OCI-LY1 (cell line): Measurements from ENCODE around the gene REPS2.

Experiments
- H2AFZ ChIP-seq: fragments of 200-600 bp; sonication (generic), shearing (Covaris generic); 2 replicates; pipeline ENCODE4 v1.6.0; 2014; ENCODE audit warnings: antibody characterized with exemption, mild to moderate bottlenecking, low read length
- H3F3A ChIP-seq: fragments of 200-600 bp; sonication (generic), shearing (Covaris generic); 2 replicates; pipeline ENCODE4 v1.6.0; 2014; ENCODE audit warnings: mild to moderate bottlenecking, antibody characterized with exemption, low read length, moderate library complexity; ENCODE audit not compliant: insufficient read depth
- H3K27ac ChIP-seq: fragments of 200-600 bp; sonication (generic); 2 replicates; pipeline ENCODE4 v1.5.1; 2014; ENCODE audit warnings: low read length, mixed run types, mild to moderate bottlenecking, low read depth; ENCODE audit not compliant: poor library complexity, severe bottlenecking
- H3K27me3 ChIP-seq: fragments of 200-600 bp; sonication (generic); 2 replicates; pipeline ENCODE4 v1.6.0; 2014; ENCODE audit warnings: antibody characterized with exemption, mild to moderate bottlenecking, low read length, moderate library complexity; ENCODE audit not compliant: insufficient read depth
- H3K36me3 ChIP-seq: fragments of 200-600 bp; sonication (generic); 2 replicates; pipeline ENCODE4 v1.6.1; 2014; ENCODE audit warnings: mild to moderate bottlenecking, antibody characterized with exemption, low read length, moderate library complexity, mixed read lengths; ENCODE audit not compliant: insufficient read depth
- H3K4me1 ChIP-seq: fragments of 200-600 bp; sonication (generic); 2 replicates; pipeline ENCODE4 v1.5.1; 2014; ENCODE audit warnings: mild to moderate bottlenecking, low read length, moderate library complexity; ENCODE audit not compliant: insufficient read depth, severe bottlenecking
- H3K4me2 ChIP-seq: fragments of 200-600 bp; sonication (generic), shearing (Covaris generic); 2 replicates; pipeline ENCODE4 v1.6.1; 2014; ENCODE audit warnings: low read length
- H3K4me3 ChIP-seq: fragments of 200-600 bp; sonication (generic); 2 replicates; pipeline ENCODE4 v1.5.1; 2014; ENCODE audit warnings: low read length, low read depth, mild to moderate bottlenecking, mixed read lengths; ENCODE audit not compliant: poor library complexity, severe bottlenecking
- H3K79me2 ChIP-seq: fragments of 200-600 bp; shearing (Covaris generic); 2 replicates; pipeline ENCODE4 v1.6.1; 2016; ENCODE audit warnings: mixed run types, low read length, mixed read lengths; ENCODE audit not compliant: insufficient read depth
- H3K9ac ChIP-seq: fragments of 200-600 bp; sonication (generic), shearing (Covaris generic); 2 replicates; pipeline ENCODE4 v1.6.1; 2014; ENCODE audit warnings: mild to moderate bottlenecking, low read length, mixed read lengths
- H3K9me2 ChIP-seq: fragments of 200-600 bp; sonication (generic), shearing (Covaris generic); 2 replicates; pipeline ENCODE4 v1.6.1; 2014; ENCODE audit warnings: low read depth, mild to moderate bottlenecking, low read length, mixed read lengths
- H3K9me3 ChIP-seq: fragments of 200-600 bp; shearing (Covaris generic); 2 replicates; pipeline ENCODE4 v1.6.1; 2014; ENCODE audit warnings: low read length, mixed read lengths
- H4K20me1 ChIP-seq: fragments of 200-600 bp; sonication (generic), shearing (Covaris generic); 2 replicates; pipeline ENCODE4 v1.6.0; 2016; ENCODE audit warnings: mild to moderate bottlenecking, low read length; ENCODE audit not compliant: insufficient read depth
- EZH2 ChIP-seq: fragments of 200-600 bp; sonication (generic), shearing (Covaris generic); IDR thresholded peaks from 2 replicates; pipeline ENCODE4 v1.8.0; 2017; ENCODE audit warnings: borderline replicate concordance, mixed run types, mild to moderate bottlenecking, antibody characterized with exemption, low read length, moderate library complexity, mixed read lengths
- TF ChIP-seq, protein P1 (sequence below): fragments of 200-600 bp; sonication (generic), shearing (Covaris generic); IDR thresholded peaks from 2 replicates; pipeline ENCODE4 v1.5.1; 2017; ENCODE audit warnings: mild to moderate bottlenecking, antibody characterized with exemption, low read length, moderate library complexity, mixed read lengths

The REPS2 gene

DNA sequence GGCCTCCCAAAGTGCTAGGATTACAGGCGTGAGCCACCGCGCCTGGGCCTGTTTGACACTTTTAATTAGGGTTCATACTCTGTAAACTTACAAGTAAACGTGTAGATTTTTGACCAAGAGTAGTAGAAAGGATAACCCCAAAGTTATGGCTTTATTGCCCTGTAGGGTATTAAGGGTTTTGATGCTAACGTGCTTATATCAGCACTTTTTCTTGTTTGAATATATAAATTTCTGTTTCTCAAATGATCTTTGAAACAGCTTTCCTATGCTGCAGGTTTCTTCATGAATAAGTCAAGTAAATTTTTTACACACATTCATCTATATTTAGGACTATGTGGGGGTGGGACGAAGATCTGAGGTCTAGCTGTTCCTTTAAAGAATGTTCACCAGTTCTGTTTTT is 29.3 kb upstream of the REPS2 start:
- Histone ChIP-seq H3K36me3 (no peaks in the 10 kb centered on the region), H3K27me3 (no peaks in the 10 kb centered on the region), H3F3A (no peaks in the 10 kb centered on the region), H2AFZ (no peak overlapping the region), H3K4me1 (no peaks in the 10 kb centered on the region), H3K9me3 (no peaks in the 10 kb centered on the region), H3K4me2 (no peak overlapping the region), H3K9ac (no peak overlapping the region), H3K27ac (no peak overlapping the region), H4K20me1 (no peaks in the 10 kb centered on the region), H3K9me2 (no peaks in the 10 kb centered on the region), H3K4me3 (no peak overlapping the region), H3K79me2 (no peaks in the 10 kb centered on the region)
- TF ChIP-seq EZH2 = no peak
- TF ChIP-seq, protein P1, sequence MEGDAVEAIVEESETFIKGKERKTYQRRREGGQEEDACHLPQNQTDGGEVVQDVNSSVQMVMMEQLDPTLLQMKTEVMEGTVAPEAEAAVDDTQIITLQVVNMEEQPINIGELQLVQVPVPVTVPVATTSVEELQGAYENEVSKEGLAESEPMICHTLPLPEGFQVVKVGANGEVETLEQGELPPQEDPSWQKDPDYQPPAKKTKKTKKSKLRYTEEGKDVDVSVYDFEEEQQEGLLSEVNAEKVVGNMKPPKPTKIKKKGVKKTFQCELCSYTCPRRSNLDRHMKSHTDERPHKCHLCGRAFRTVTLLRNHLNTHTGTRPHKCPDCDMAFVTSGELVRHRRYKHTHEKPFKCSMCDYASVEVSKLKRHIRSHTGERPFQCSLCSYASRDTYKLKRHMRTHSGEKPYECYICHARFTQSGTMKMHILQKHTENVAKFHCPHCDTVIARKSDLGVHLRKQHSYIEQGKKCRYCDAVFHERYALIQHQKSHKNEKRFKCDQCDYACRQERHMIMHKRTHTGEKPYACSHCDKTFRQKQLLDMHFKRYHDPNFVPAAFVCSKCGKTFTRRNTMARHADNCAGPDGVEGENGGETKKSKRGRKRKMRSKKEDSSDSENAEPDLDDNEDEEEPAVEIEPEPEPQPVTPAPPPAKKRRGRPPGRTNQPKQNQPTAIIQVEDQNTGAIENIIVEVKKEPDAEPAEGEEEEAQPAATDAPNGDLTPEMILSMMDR = no peak

DNA sequence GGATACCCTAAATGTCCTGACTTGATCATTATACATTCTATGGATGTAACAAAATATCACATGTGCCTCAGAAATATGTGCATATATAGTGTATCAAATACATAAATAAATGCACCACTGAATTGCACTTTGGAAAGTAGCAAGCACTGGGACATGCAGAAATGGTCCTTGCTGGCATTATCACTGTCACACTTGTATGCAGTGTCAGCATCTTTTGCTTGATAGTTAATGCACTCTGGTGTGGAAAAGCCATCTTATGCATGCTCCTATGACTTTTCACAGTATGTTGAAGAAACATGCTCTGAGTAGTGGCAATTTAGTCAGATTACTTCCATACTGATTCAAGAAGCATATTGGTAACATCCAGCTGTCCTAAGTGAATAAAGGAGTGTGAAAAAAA is 27.5 kb upstream of the REPS2 start:
- no peaks in the 10 kb centered on the region for H3F3A ChIP-seq
- H3K9ac ChIP-seq = no peak overlapping the region
- no peaks in the 10 kb centered on the region for H4K20me1 ChIP-seq
- no peak overlapping the region for H3K27ac ChIP-seq
- H3K9me3 ChIP-seq = no peaks in the 10 kb centered on the region
- H3K36me3 ChIP-seq = no peaks in the 10 kb centered on the region
- H3K9me2 ChIP-seq = no peaks in the 10 kb centered on the region
- H2AFZ ChIP-seq = no peak overlapping the region
- H3K79me2 ChIP-seq = no peaks in the 10 kb centered on the region
- no peak overlapping the region for H3K4me2 ChIP-seq
- TF ChIP-seq, protein P1 = no peak
- TF ChIP-seq EZH2 = no peak
- H3K4me3 ChIP-seq = no peak overlapping the region
- no peaks in the 10 kb centered on the region for H3K4me1 ChIP-seq
- H3K27me3 ChIP-seq = no peaks in the 10 kb centered on the region

DNA sequence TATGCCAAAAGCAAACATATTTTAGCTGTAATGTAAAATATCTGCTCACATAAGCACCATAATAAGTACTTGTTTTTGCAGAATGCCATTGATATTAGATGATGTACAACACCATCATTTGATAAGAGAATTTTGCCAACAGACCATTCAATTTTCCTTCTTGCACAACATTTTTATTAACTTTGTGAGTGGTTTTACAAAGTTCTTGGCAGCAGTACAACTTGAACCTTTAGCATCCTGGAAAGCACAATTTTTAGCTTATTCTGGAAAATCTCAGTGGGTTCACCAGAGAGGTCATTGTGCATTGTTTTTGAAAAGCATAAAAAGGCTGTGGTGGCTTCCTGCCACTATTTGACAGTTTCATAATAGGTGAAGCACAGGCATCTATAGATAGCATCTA is 26.4 kb upstream of the REPS2 start:
- Histone ChIP-seq H2AFZ (no peak overlapping the region), H3F3A (no peaks in the 10 kb centered on the region), H3K9me2 (no peaks in the 10 kb centered on the region), H3K27ac (no peak overlapping the region), H3K4me3 (no peak overlapping the region), H3K36me3 (no peaks in the 10 kb centered on the region), H4K20me1 (no peaks in the 10 kb centered on the region), H3K9me3 (no peaks in the 10 kb centered on the region), H3K4me2 (no peak overlapping the region), H3K4me1 (no peaks in the 10 kb centered on the region), H3K27me3 (no peaks in the 10 kb centered on the region), H3K9ac (no peak overlapping the region), H3K79me2 (no peaks in the 10 kb centered on the region)
- no peak for TF ChIP-seq EZH2
- TF ChIP-seq, protein P1 = no peak
